HG03442 (cell line): Measurements from ENCODE around the gene TRIM46.
"Not testable (repeated sequence)": the region's sequence is repeated elsewhere in the genome, so short reads cannot be mapped to it uniquely, and the experiment has no call there.

ENCODE experiments used
- ATAC-seq: cut with Tn5 transposase; IDR thresholded peaks from one replicate; pipeline ENCODE4 v1.9.1; 2021; ENCODE audit warnings: mild to moderate bottlenecking, moderate library complexity; ENCODE audit not compliant: unreplicated experiment

TRIM46 gene

DNA sequence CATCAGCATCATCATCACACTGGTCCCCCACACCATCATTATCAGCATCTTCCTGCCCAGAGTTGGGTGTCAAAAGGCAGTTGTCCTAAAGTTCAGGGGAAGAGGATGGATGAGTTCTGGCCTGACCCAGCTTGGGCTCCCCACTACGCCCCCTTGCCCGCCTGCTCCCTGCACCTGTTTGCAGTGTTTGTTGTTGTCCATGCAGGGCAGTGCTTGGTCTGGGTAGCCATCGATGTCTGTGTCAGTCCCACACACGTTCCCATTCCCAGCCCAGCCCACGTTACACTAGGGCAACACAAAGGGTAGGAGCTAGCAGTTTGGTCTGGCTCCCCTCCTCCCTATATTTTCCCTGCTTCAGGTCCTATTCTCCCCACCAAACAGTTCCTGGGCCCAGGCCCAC, 27.3 kb downstream of the TRIM46 start:
- no peak for ATAC-seq

DNA sequence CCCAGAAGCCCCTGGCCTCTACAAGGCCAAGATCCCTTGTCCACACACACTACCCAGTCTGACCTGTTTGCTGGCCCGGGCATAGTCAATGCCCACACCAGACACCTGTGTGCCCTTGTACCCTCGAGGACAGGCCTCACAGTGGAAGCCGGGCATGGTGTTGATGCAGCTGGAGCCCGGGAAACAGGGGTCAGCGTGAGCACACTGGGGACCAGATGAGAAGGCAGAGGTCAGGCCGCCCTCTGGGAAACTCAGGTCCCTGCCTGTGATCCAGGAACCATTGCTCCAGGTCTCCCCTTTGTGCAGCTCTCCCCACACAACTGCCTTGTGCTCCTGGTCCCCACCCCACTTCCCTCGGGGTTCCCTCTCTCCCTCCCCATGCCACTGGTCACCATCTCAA, 28.5 kb downstream of the TRIM46 start:
- no peak for ATAC-seq

DNA sequence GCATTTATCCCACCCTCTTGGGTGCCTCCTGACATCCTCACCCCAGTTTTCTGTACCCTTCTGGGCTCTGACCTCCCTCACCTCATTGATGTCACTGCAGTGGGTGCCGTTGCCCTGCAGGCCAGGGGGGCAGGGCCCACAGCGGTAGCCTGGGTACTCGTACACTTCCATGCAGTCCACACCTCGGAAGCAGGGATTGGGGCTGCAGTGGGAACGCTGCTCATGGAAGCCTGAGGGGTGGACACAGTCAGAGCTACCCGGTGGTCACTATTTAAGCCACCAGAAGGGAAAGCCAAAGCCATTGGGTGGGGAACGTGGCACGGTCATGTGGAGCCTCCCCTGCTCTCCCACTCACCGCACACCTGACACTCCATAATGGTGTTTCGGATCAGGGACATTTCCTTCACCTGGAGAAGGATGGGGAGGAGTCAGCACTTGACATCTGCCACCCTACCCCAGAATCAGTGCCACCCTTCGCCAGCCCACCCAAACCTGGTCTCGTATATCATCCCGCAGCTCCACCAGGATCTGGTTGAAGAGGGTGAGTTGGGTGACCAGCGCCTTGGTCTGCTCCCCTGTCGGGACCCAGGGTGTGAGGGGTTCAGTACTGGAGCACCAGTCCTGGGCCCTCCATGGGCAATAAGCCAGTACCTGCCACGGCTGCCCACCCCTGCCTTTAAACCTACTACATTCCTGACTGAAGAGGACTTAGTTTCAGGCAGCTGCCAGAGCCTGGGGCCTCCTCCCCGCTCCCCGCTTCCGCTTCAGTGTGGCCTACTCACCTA, 29.3 kb downstream of the TRIM46 start:
- no peak for ATAC-seq

DNA sequence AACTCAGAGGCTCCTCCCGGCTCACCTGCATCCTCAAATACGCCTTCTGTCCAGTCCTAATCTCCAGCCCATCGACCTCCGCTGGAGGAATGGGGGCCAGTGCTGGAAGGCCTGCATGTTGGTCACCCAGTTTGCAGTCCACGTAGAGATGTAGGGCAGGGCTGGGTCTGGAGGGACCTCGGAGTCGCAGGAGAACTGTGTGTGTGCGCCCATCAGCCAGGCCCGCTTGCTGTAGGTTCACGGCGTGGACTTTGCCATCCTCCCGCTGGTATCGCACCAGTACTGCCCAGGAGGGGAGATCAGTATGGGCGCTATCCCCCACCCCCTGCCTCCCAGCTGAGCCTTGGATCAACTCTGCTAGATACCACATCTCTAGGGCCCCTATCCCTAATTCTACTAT, 31.4 kb downstream of the TRIM46 start:
- no peak for ATAC-seq

DNA sequence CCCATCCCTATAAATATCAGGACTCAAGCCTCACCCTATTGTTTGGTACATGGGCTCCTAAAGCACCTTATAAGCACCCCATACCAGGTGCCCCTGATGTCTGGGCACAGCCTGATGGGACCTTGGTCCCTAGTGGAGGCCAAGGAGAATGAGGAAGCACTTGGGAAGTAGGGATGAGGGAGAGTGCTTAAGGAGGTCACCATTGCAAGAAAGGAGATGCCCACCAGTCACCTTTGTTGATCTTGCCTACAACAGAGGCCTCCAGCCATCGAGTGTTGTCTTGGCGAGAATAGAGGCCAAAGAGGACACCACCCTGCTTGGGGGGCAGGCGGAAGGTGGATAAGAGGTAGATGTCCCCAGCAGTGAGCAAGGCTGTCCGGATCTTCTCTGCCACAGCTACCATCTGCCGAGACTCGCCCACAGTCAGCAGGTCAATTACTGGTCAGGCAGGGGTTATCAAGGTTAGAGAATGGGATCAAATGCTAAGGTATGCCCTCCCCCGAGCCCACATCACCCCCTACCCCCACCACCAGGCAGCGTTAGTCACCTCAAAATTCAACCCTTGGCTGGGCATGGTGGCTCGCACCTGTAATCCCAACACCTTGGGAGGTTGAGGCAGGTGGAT, 32.4 kb downstream of the TRIM46 start:
- ATAC-seq: no peak

DNA sequence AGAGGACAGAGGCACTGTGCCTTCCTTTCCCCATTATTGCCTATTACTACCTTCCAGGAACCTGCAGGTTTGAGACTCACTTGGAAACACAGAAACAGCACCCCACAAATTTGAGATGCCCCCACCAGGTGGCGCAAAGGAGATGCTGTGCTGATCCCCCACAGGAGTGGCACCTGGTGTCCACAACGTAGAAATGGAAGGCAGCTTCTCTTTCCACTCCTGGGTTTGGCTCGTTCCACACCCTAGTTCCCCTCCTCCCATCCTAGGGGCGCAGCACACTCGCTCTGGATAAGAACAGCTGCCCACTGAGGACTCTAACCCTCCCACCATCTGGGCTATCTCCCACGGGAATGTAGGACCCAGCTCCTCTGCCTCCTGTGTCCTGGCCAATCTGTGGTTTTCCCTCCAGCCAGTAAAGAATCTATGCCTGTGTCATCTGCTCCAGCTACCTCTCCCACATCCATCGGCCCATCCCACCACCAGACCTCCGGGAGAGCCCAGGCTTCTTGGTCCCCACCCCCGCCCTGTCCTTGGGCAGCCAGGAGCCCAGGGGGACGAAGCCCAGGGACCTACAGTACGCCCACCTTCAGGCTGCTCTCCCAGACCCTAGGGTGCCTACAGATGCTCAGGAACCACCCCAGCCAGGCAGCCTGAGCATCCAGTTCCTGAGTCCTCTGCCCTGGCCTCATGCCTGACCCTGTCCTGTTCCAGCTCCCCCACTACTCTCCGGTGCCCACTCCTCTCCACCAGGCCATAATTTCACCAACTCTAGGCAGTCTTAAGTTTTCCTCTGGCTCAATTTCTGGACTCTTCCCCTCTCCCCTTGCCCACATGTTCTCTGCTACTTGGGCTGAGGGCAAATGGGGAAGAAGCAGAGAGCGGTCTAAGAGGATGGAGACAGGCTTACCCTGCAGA, 33.5 kb downstream of the TRIM46 start:
- no peak for ATAC-seq

DNA sequence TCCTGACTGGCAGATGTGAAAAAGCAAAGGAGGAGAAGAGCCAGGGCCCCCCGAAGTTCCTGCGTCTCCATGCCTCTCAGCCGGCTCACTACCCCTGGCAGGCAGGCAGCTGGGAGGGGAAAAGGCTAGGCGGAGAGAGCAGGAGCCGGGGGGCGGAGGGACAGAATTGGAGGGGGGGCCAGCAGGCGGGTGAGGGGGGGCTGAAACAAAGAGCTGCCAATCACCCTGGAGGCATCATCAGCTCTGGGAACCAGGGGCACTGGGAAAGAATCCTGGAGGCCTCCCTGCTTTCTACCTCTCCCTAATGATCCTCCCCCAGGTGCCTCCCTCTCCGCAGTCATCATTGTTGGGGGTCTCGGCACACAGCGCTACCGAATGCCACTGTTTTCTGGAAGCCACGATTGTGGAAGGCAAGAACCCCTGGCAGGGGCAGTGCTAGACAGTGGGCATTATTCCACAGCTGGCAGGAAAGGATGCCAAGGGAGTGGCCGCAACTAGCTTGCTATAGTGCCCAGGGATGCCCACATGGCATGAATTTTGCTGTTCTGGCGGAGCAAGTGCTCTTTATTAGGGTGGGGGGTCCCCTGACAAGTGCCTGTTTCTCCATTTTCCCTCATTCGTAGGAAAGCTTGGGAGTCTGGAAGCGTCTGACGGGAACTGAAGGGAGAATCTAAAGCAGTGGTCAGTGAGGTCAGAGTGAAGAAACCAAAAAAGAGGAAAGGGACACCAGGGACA, 34.3 kb downstream of the TRIM46 start, which contains the start of gene THBS3:
THBS3 (minus strand) TSS at position 92 of the 735 bp plus-strand sequence; CDS start at position 71, 21 bp downstream.
- no peak for ATAC-seq

DNA sequence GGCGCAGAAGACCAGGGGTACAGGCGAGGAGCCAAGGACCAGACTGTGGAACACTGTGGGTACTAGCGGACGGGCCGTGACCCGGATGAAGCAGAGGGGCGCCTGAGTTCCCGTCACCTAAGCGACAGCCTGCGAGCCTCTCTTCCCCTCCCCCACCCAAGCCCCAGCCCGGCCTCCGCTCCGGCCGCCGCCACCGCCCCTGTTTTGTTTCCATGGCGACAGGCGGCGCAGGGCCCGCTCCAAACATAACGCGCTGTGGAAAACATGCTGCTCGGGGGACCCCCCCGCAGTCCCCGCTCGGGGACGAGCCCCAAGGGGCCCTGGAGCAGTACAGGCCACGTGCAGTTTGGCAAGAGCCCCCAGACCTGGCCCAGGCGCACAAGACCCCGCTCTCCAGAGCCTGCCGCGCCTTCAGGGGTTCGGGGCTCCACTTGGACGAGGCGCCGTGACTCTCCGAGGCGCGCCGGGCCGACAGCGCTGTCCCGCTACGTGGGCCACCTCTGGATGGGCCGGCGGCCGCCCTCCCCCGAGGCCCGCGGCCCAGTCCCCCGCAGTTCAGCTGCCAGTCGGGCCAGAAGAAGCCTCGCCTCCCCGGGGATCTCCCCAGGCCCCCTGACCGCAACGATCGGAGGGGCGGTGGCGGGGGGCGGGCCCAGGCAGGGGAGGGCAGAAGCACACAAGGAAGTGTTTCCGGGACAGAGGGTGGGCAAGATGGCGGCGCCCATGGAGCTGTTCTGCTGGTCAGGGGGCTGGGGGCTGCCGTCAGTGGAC, 35.1 kb downstream of the TRIM46 start, which contains the start of gene MTX1:
MTX1 (plus strand) TSS at position 155 of the 771 bp plus-strand sequence; CDS start at position 265, 110 bp downstream.
- ATAC-seq: peak; percentile 78

DNA sequence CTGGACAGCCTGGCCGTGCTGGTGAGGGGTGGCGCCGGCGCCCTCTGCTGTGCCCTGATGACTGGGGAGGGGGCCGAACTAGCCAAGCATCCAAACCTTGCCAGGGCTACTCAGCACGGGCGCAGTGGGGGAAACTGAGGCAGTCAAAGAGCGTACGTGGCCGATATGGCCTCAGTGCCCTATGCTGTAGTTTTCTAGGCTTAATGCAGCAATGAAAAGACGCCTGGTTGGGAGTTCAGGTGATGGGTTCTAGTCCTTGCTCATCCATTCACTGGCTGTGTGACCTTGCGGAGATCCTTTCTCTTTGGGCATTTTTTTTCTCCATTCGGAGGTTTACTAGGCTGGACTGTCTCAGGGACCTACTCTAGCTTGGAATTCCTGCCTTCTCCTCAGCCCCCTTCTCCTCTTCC, 35.7 kb downstream of the TRIM46 start:
- ATAC-seq: no peak

DNA sequence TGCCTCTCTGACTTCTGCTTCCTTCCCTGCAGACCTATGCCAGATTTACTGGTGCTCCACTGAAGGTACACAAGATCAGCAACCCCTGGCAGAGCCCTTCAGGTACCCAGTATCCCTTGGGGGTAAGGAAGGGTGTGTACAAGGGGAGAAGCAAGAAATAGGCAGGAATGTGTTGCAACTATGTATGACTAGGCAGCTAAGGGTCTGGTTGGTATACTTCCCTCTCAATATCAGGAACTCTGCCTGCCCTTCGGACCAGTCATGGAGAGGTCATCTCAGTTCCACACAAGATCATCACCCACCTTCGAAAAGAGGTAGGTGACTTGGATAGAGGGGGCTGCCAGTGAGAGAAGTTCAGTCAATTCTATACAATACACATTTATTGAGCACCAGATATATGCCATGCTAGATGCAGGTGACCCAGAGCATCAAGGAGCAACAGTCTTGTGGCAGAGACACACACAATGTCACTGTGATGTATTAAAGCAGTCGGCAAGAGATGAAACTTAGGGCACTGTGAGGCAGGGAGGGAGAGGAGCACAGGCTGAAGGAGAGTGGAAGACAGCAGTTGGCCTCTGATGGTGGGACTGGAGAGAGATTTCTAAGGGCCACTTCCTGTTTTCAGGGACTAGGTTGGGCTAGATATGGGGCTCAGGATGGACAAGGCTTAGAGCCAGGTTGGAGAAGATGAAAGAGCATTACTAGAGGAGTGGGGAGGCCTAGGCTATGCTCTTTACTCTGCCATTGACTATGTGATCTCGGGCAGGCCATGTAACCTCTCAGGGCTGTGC, 36.9 kb downstream of the TRIM46 start:
- ATAC-seq: no peak

DNA sequence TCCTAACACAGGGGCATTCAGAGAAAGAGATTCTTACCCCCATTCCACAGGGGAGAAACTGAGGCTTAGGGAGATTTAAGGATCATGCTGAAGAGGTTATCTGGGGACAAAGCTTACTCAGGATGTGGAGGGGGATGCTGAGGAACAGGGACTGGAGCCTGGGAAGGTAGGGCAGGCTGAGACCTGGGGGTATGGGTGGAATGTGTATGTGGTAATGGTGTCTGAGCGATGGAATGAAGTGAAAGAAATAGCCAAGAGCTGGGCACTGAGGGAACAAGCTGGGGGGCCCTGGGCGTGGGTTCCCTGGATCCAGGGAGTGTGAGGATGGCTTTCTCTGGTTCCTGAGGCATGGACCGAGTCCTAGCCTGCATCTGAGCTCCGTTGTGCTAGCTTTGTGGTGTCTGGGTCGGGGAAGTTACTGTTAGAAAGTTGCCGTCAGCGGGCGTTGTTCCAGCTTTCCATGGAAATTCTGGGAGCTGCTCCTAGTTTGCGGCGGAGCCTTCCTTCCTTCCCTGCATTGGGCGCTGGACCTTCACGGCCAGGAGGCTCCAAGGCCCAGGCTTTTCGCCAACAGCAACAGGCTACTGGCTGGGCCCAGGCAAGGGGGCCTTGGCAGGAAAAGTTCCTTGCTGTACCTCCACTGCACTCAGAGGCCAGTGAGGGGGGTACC, 37.9 kb downstream of the TRIM46 start:
- ATAC-seq: not testable (repeated sequence)

DNA sequence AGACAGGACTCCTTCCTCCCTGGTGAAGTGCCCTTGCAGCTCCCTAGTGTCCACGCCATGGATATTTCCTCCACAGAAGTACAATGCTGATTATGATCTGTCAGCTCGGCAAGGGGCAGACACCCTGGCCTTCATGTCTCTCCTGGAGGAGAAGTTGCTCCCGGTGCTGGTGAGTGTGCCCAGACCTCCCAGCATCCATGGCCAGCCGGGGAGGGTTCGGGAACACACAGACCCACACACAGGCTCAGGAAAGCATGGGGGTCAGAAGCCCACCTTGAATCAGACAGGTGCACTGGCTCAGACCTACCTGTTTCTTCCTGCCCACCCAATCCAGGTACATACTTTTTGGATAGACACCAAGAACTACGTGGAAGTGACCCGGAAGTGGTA, 38.4 kb downstream of the TRIM46 start:
- ATAC-seq: not testable (repeated sequence)

DNA sequence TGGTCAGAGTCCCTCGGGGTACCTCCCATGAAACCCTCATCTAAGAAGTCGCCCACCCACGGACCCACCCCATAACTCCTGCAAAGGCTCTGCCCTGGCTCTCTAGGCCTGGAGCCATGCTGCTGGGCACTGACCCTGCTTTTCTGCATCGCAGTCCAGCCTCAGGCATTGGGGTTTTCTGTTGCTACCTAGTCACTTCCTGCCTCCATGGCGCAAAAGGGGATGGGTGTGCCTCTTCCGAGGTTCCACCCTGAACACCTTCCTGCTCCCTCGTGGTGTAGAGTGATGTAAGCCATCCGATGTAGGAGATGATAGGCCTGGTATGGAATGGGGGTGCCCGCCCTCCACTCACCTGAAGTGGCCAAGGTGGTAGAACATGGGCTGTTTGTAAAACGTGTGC, 41.1 kb downstream of the TRIM46 start:
- not testable (repeated sequence) for ATAC-seq

DNA sequence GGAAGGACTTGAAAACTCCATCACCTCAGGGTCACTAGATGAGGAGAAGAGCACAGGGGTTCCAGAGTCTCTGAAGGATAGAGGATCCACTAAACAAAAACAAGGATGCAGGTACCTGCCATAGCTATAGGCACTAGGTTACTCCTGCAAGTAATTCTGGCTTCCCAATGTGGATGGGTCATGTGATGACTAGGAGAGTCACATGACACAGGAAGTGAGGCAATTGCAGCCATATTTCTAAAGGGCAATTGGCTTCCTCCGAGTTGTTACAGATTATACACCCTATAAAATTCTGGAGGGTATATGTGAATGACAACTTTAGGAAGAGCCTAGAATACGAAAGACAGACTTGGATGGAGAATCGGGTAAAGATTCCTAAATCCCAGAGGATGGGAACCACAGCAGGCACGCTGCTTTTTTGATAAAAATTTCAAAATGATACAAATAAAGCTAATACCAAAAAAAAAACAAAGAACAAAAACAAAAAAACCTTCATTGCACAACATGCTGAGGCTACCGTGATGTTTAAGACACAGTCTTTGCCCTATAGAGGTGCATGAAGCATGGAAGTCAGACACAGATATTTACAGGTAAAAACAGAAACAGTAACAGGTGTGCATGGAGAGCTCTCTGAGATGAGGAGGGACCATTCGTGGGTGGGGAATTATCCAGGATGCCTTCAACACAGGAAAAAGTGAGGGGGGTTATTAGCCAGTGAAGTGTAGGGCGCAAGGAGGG, 45.4 kb downstream of the TRIM46 start:
- ATAC-seq: no peak

DNA sequence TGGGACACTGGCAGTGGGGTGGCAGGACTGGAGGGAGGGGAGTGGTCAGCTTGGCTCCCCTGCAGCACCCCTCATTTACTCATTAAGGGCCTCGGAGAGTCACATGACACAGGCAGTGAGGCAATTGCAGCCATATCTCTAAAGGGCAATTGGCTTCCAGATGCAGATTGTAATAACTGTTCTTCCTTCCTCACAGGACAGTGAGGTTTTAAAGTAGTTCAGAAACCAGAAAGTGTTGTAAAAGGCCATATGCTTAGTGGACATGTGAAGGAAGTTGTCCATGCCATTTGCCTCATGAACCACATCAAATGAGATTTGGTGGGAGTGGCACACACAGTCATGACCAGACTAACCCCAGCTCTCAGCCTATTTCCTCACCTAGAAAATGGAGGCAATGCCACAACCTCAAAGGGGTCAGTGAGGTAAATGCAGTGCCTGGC, 46.0 kb downstream of the TRIM46 start:
- no peak for ATAC-seq

DNA sequence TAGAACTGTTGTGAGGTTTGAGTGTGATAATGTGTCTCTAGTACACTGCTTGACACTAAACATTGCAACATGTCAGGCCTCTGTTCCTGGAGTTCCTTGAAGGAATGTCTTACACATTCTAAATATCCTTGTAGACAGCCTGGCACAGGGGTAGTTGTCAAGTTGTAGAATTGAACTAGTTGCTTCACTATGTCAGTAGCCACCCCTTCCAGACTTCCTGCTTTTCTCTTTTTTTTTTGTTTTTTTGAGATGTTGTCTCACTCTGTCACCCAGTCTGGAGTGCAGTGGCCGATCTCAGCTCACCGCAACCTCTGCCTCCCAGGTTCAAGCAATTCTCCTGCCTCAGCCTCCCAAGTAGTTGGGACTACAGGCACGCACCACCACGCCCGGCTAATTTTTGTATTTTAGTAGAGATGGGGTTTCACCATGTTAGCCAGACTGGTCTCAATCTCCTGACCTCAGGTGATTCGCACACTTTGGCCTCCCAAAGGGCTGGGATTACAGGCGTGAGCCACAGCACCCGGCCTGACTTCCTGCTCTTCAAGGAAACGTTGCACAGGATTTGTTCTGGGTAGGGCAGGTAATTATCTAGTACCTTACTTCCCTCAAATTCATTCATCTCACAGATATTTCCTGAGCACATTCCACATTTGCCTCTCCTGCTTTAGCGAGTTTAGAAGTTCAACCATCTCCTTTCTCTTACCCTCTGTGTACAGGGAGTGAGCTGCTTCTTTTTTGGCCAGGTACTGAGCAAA, 46.7 kb downstream of the TRIM46 start:
- ATAC-seq: not testable (repeated sequence)

DNA sequence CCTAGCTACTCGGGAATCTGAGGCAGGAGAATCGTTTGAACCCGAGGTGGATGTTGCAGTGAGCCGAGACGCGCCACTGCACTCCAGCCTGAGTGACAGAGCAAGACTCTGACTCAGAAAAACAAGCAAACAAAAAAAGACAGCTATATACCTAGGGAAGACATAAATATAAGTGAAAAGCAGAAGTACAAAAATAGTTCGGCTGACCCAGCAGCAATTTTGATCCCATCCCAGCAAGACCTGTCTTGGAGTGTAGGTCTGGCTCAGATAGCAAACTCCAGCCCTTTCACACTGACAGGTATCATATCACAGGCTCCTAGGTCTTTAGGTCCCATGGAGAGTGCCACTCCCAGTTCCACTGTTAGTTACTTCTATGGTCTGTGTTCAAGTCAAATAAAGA, 49.4 kb downstream of the TRIM46 start:
- no peak for ATAC-seq
